Activated B cell treated with CpG ODN at 0.5 μM for 24 hours (primary cell): ENCODE results near the gene SEPTIN1. TPM values are rescaled to one million over a fixed set of nuclear protein-coding genes. Genes with fewer than 3 reads are reported as not detected.

Experiments used
- ATAC-seq: fragments of 200-7000 bp; cut with Tn5 transposase; one replicate; pipeline ENCODE4 v1.10.0; 2021; ENCODE audit warnings: low read depth, mild to moderate bottlenecking, moderate library complexity
- CTCF ChIA-PET: fragments of 350-600 bp; sonication (Branson Sonifier 250); formaldehyde crosslinking; loops from one replicate; lab custom pipeline; 2021; ENCODE audit warnings: antibody characterized with exemption; lab: Charles Lee
- POLR2A ChIA-PET: fragments of 350-600 bp; sonication (Branson Sonifier 250); formaldehyde crosslinking; loops from one replicate; lab custom pipeline; 2021; ENCODE audit warnings: antibody characterized with exemption; lab: Charles Lee
- DNase-seq: peaks from one replicate; pipeline ENCODE4 v3.0.0; 2022
- H3K27ac Mint-ChIP-seq: one replicate; pipeline ENCODE4 v1.8.0; 2020; ENCODE audit warnings: mixed read lengths
- H3K27me3 Mint-ChIP-seq: one replicate; pipeline ENCODE4 v1.8.0; 2021; ENCODE audit warnings: mixed read lengths
- H3K36me3 Mint-ChIP-seq: one replicate; pipeline ENCODE4 v1.8.0; 2021; ENCODE audit warnings: low read depth, mixed read lengths
- H3K4me1 Mint-ChIP-seq: one replicate; pipeline ENCODE4 v1.8.0; 2021; ENCODE audit warnings: mixed read lengths
- H3K4me3 Mint-ChIP-seq: one replicate; pipeline ENCODE4 v1.8.0; 2020; ENCODE audit warnings: mild to moderate bottlenecking, mixed read lengths
- H3K9me3 Mint-ChIP-seq: one replicate; pipeline ENCODE4 v1.8.0; 2020; ENCODE audit warnings: mixed read lengths
- CTCF ChIP-seq: fragments of 200-600 bp; IDR thresholded peaks from one replicate; pipeline ENCODE4 v1.8.0; 2022; ENCODE audit warnings: antibody characterized with exemption, mild to moderate bottlenecking
- intact Hi-C: fragments of 100-400 bp; cut with micrococcal nuclease; formaldehyde crosslinking; loops from one replicate; pipeline ENCODE4 v1.15.1; 2024
- total RNA-seq: library from RNA; stranded (reverse); gene quantifications from 2 replicates; pipeline ENCODE4 v1.2.3, GENCODE V29; 2022

Gene SEPTIN1
- total RNA-seq, 1 donor from 2014 or later, result 192 TPM

- POLR2A ChIA-PET, result no interaction called here
- no peaks in the 10 kb centered on the region for H3K27me3 Mint-ChIP-seq
- H3K36me3 Mint-ChIP-seq, result peaks cover 42% of the 10 kb centered on the region
- intact Hi-C loops, result no loop called here
- ATAC-seq (no peak), DNase-seq (no peak)
- no peak overlapping the region for H3K27ac Mint-ChIP-seq
- no peak for TF ChIP-seq CTCF
- H3K4me3 Mint-ChIP-seq, result peak overlapping the region; percentile 29
- H3K4me1 Mint-ChIP-seq, result peaks cover 2% of the 10 kb centered on the region
- CTCF ChIA-PET, result no interaction called here
- no peaks in the 10 kb centered on the region for H3K9me3 Mint-ChIP-seq
These were observed 45.7 kb upstream of the SEPTIN1 start for GRCh38 chr16:30428055-30428454.

- no peak overlapping the region for H3K4me3 Mint-ChIP-seq
- H3K4me1 Mint-ChIP-seq, result peaks cover 13% of the 10 kb centered on the region
- CTCF ChIA-PET, result interaction anchor here (1.4 kb wide), 1 partner anchor 9 kb away, joined by 6 read pairs; the partner anchor contains the start of gene DCTPP1
- intact Hi-C loops, result no loop called here
- no peaks in the 10 kb centered on the region for H3K9me3 Mint-ChIP-seq
- POLR2A ChIA-PET, result interaction anchor here (0.8 kb wide), 1 partner anchor 213 kb away, joined by 3 read pairs; no protein-coding TSS in a partner anchor
- ATAC-seq (no peak), DNase-seq (no peak)
- H3K36me3 Mint-ChIP-seq, result peaks cover 51% of the 10 kb centered on the region
- H3K27me3 Mint-ChIP-seq, result no peaks in the 10 kb centered on the region
- H3K27ac Mint-ChIP-seq, result no peak overlapping the region
- TF ChIP-seq CTCF, result no peak
These were observed 38.6 kb upstream of the SEPTIN1 start for GRCh38 chr16:30421010-30421409.

GRCh38 chr16:30418350-30419181 lies 36.2 kb upstream of the SEPTIN1 start:
- Mint-ChIP-seq H3K9me3 (no peaks in the 10 kb centered on the region), H3K4me3 (peak overlapping the region; percentile 46), H3K4me1 (peaks cover 11% of the 10 kb centered on the region), H3K27me3 (no peaks in the 10 kb centered on the region), H3K27ac (peak overlapping the region; percentile 65), H3K36me3 (peaks cover 34% of the 10 kb centered on the region)
- CTCF ChIA-PET, result interaction anchor here (0.8 to 3.3 kb wide), 8 partner anchors 9 to 210 kb away, joined by 3 to 22 read pairs (median 4); partner anchors contain the start of genes DCTPP1 and ITGAL
- DNase-seq, result no peak
- TF ChIP-seq CTCF, result no peak
- intact Hi-C loops, result loop anchor here (1.0 kb wide), 1 partner anchor 12 kb away; the partner anchor contains the start of gene DCTPP1
- ATAC-seq, result no peak
- POLR2A ChIA-PET, result interaction anchor here (0.5 to 3.0 kb wide), 41 partner anchors 11 to 996 kb away, joined by 3 to 51 read pairs (median 6); partner anchors contain the start of genes ALDOA, CD2BP2, CORO1A and DCTPP1

- ChIA-PET CTCF (interaction anchor here (0.8 to 3.3 kb wide), 8 partner anchors 8 to 211 kb away, joined by 3 to 22 read pairs (median 4); partner anchors contain the start of genes DCTPP1 and ITGAL), POLR2A (interaction anchor here (0.5 to 3.0 kb wide), 48 partner anchors 10 to 995 kb away, joined by 3 to 51 read pairs (median 6); partner anchors contain the start of genes ALDOA, CD2BP2, CORO1A and DCTPP1)
- ATAC-seq (peak; percentile 86), DNase-seq (peak; percentile 84)
- peaks cover 32% of the 10 kb centered on the region for H3K36me3 Mint-ChIP-seq
- H3K27ac Mint-ChIP-seq, result peak overlapping the region; percentile 69
- intact Hi-C loops, result loop anchor here (1.0 to 2.0 kb wide), 3 partner anchors 13 to 39 kb away; partner anchors contain the start of gene DCTPP1
- peak overlapping the region; percentile 71 for H3K4me3 Mint-ChIP-seq
- H3K27me3 Mint-ChIP-seq, result no peaks in the 10 kb centered on the region
- TF ChIP-seq CTCF, result no peak
- H3K4me1 Mint-ChIP-seq, result peaks cover 12% of the 10 kb centered on the region
- H3K9me3 Mint-ChIP-seq, result no peaks in the 10 kb centered on the region
These were observed 35.4 kb upstream of the SEPTIN1 start for GRCh38 chr16:30417529-30418349.
